GM19455 (cell line): ENCODE results near the gene NLRX1.
"Not testable (repeated sequence)": the region's sequence is repeated elsewhere in the genome, so short reads cannot be mapped to it uniquely, and the experiment has no call there.

Experiments
- ATAC-seq: cut with Tn5 transposase; IDR thresholded peaks from one replicate; pipeline ENCODE4 v1.9.1; 2021; ENCODE audit not compliant: unreplicated experiment

The NLRX1 gene

GRCh38 chr11:119181677-119182412 lies 13.3 kb downstream of the NLRX1 start:
- ATAC-seq, result no peak

DNA sequence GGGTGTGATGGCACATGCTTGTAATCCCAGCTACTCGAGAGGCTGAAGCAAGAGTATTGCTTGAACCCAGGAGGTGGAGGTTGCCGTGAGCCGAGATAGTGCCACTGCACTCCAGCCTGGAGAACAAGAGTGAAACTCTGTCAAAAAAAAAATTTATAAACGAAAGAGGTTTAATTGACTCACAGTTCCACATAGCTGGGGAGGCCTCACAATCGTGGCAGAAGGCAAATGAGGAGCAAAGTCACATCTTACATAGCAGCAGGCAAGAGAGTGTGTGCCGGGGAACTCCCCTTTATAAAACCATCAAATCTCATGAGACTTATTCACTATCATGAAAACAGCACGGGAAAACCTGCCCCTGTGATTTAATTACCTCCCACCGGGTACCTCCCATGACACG lies 15.9 kb downstream of the NLRX1 start:
- ATAC-seq, result not testable (repeated sequence)

- no peak for ATAC-seq
Observed at GRCh38 chr11:119185981-119186634, 17.6 kb downstream of the NLRX1 start.

GRCh38 chr11:119187123-119187892 lies 18.8 kb downstream of the NLRX1 start:
- no peak for ATAC-seq

DNA sequence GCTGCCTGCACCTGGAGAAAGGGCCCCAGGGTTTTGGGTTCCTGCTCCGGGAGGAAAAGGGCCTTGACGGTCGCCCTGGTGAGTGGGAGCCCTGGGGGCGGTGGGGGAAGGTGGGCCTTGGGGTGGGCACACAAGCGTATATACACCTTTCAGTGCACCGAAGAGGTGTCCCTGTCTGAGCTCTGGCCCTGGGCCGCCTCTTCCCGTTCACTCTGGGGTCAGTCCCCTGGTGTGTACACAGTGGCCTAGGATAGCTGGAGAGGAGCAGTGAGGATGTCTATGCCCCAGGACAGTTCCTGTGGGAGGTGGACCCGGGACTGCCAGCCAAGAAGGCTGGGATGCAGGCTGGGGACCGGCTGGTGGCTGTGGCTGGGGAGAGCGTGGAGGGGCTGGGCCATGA lies 19.5 kb downstream of the NLRX1 start:
- no peak for ATAC-seq

- no peak for ATAC-seq
Observed at GRCh38 chr11:119188887-119189286, 20.4 kb downstream of the NLRX1 start.

GRCh38 chr11:119189393-119189792 lies 20.9 kb downstream of the NLRX1 start:
- ATAC-seq, result no peak

- ATAC-seq, result no peak
Observed at GRCh38 chr11:119190531-119190930, 22.0 kb downstream of the NLRX1 start.

GRCh38 chr11:119191265-119191664 lies 22.7 kb downstream of the NLRX1 start:
- ATAC-seq, result not testable (repeated sequence)

GRCh38 chr11:119192111-119192510 lies 23.6 kb downstream of the NLRX1 start:
- ATAC-seq, result no peak

- no peak for ATAC-seq
Observed at GRCh38 chr11:119193001-119193400, 24.5 kb downstream of the NLRX1 start.

DNA sequence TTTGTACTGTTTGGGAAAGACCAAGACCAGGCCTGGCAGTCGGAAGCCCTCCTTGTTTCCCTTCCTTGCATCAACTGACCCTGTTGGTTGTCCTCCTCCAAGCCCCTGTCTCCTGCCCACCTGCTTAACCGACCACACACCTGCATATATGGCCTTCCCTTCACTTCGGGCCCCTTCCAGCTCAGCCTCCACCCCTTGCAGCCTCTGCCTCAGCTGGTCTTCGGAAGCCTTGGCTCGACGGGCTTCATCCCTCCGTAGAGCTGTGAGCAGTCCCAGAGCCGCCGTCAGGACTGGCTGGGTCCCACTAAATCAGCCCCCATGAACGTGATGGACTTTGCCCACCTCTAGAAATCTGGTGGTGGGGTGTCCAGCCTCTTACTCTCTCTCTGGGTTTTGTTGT lies 25.1 kb downstream of the NLRX1 start:
- no peak for ATAC-seq

DNA sequence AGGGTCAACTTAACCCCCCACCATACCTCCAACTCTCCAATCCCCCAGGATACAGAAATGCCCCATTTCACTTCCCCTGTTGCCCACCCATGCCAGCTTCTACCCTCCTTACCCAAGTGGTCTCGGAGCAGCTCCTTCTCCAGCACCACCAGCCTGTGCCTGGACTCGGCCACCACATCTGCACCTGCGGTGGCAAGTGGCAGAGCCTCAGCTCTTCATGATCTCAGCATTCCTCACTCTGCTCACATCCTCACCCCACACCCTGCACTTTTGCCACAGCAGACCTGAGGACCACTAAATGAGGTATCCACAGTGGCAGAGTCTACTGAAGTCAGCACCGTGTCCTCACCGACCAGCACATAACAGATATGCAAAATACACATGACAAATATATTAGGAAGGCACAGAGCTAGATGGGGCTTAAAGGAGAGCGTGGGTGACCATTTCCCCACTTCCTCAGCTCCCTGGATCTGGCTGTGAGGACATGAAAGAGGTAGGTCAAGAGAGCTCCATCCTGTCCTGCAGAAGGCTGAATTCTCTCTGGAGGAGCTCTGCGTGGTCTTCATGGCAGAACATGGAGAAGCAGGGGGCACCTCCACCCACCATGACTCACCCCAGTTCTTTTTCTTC lies 26.4 kb downstream of the NLRX1 start:
- no peak for ATAC-seq

GRCh38 chr11:119195680-119196079 lies 27.2 kb downstream of the NLRX1 start:
- no peak for ATAC-seq

DNA sequence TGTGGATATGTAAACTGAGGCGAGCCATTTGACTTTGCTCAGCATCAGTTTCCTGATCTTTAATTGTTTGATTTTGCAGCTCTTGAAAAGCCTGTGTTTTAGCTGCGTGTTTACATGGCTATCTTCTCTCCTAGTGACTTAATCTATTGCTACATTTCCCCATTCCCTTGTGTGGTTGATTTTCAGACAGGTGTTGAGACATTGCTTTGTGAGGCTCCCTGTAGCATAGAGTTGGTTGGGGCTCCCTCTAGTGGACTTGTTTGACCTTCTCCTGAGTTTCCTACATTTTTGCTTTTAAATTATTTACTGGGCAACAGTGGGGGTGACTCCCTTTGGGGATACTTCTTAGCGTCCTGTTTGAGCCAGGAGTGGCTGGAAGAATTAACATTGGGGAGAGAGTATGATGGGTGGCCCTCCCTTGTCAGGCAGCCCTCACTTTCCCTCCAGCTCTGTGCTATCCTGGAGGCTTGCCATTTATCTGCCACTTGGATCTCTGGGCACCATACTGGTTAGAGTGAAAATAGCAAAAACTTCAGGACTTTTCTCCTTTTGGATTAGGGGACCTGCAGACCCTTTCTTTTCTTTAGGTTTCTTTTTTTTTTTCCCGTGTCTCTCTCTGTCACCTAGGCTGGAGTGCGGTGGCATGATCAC lies 28.4 kb downstream of the NLRX1 start:
- ATAC-seq, result no peak

GRCh38 chr11:119198925-119199324 lies 30.4 kb downstream of the NLRX1 start:
- no peak for ATAC-seq

DNA sequence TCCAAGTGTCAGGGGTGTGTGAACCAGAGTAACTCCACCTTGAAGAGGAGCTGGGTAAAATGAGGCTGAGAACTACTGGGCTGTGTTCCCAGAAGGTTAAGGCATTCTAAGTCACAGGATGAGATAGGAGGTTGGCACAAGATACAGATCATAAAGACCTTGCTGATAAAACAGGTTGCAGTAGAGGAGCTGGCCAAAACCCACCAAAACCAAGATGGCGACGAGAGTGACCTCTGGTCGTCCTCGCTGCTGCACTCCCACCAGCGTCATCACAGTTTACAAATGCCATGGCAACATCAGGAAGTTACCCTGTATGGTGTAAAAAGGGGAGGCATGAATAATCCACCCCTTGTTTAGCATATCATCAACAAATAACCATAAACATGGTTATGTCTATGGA lies 32.7 kb downstream of the NLRX1 start:
- not testable (repeated sequence) for ATAC-seq

GRCh38 chr11:119202554-119202953 lies 34.0 kb downstream of the NLRX1 start:
- no peak for ATAC-seq

DNA sequence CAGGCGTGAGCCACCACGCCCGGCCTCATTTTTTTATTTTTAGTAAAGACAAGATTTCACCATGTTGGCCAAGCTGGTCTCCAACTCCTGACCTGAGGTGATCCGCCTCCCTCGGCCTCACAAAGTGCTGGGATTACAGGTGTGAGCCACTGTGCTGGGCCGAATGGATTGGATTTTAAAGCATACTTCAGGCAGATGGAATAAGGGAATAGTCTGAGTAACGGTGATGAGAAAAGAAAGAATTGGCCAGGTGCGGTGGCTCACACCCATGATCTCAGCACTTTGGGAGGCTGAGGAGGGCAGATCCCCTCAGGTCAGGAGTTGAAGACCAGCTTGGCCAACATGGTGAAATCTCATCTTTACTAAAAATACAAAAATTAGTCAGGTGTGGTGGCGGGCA lies 35.5 kb downstream of the NLRX1 start:
- no peak for ATAC-seq

GRCh38 chr11:119205080-119205479 lies 36.6 kb downstream of the NLRX1 start:
- ATAC-seq, result no peak
